GM23338 (cell line): ENCODE data around the gene ZNF627. TPM values are rescaled to one million over a fixed set of nuclear protein-coding genes. Genes with fewer than 3 reads are reported as not detected.
A peak's percentile ranks its signal among the peaks of the same experiment; 100 is the strongest.

Experiments
- ATAC-seq: fragments of 200-7000 bp; cut with Tn5 transposase; 3 replicates; pipeline ENCODE4 v1.9.1; 2020
- DNase-seq: peaks from one replicate; pipeline ENCODE4 v3.0.0-alpha.2; 2015; ENCODE audit warnings: low spot score
- H2AFZ ChIP-seq: fragments of 200-600 bp; sonication (generic); 2 replicates; pipeline ENCODE4 v1.8.0; 2016; ENCODE audit warnings: antibody characterized with exemption, mild to moderate bottlenecking, moderate library complexity
- H3F3A ChIP-seq: fragments of 200-600 bp; sonication (generic); replicated peaks from 2 replicates; pipeline ENCODE4 v1.8.0; 2017; ENCODE audit warnings: antibody characterized with exemption, mixed run types, low read depth
- H3K27ac ChIP-seq: fragments of 200-600 bp; sonication (generic); 2 replicates; pipeline ENCODE4 v1.6.1; 2016; ENCODE audit warnings: low read depth
- H3K27me3 ChIP-seq: fragments of 200-600 bp; sonication (generic); 2 replicates; pipeline ENCODE4 v1.8.0; 2016; ENCODE audit warnings: mild to moderate bottlenecking, mixed run types, moderate library complexity; ENCODE audit not compliant: insufficient read depth
- H3K36me3 ChIP-seq: fragments of 200-600 bp; sonication (generic); 2 replicates; pipeline ENCODE4 v1.8.0; 2016; ENCODE audit warnings: mild to moderate bottlenecking; ENCODE audit not compliant: insufficient read depth
- H3K4me1 ChIP-seq: fragments of 200-600 bp; sonication (generic); 2 replicates; pipeline ENCODE4 v1.8.0; 2016; ENCODE audit warnings: mild to moderate bottlenecking, moderate library complexity; ENCODE audit not compliant: insufficient read depth
- H3K4me2 ChIP-seq: fragments of 200-600 bp; sonication (generic); 2 replicates; pipeline ENCODE4 v1.7.1; 2017; ENCODE audit warnings: mixed run types
- H3K4me3 ChIP-seq: fragments of 200-600 bp; sonication (generic); 2 replicates; pipeline ENCODE4 v1.6.1; 2016; ENCODE audit warnings: mixed run types
- H3K79me2 ChIP-seq: fragments of 200-600 bp; sonication (generic); replicated peaks from 2 replicates; pipeline ENCODE4 v1.8.0; 2017; ENCODE audit warnings: mild to moderate bottlenecking; ENCODE audit not compliant: insufficient read depth
- H3K9me2 ChIP-seq: fragments of 200-600 bp; sonication (generic); 2 replicates; pipeline ENCODE4 v1.8.0; 2017; ENCODE audit not compliant: insufficient read depth
- H4K20me1 ChIP-seq: fragments of 200-600 bp; sonication (generic); replicated peaks from 2 replicates; pipeline ENCODE4 v1.8.0; 2017; ENCODE audit warnings: mild to moderate bottlenecking; ENCODE audit not compliant: insufficient read depth
- H3K27ac Mint-ChIP-seq: 2 replicates; pipeline ENCODE4 v1.8.0; 2020; ENCODE audit warnings: inconsistent platforms, mild to moderate bottlenecking, moderate library complexity, mixed read lengths
- H3K27me3 Mint-ChIP-seq: 3 replicates; pipeline ENCODE4 v1.8.0; 2022; ENCODE audit warnings: low read depth, mild to moderate bottlenecking, moderate library complexity, mixed read lengths, inconsistent platforms; ENCODE audit not compliant: insufficient read depth, poor library complexity
- H3K36me3 Mint-ChIP-seq: 3 replicates; pipeline ENCODE4 v1.8.0; 2021; ENCODE audit warnings: low read depth, mild to moderate bottlenecking, inconsistent platforms, moderate library complexity, mixed read lengths
- H3K4me1 Mint-ChIP-seq: 3 replicates; pipeline ENCODE4 v1.8.0; 2020; ENCODE audit warnings: mild to moderate bottlenecking, inconsistent platforms, mixed read lengths
- H3K4me3 Mint-ChIP-seq: 3 replicates; pipeline ENCODE4 v1.8.0; 2021; ENCODE audit warnings: moderate library complexity, mild to moderate bottlenecking, inconsistent platforms, mixed read lengths
- H3K9me3 Mint-ChIP-seq: 3 replicates; pipeline ENCODE4 v1.8.0; 2020; ENCODE audit warnings: moderate library complexity, mild to moderate bottlenecking, inconsistent platforms, mixed read lengths
- CREB1 ChIP-seq: fragments of 250-450 bp; sonication (Bioruptor Pico); IDR thresholded peaks from 2 replicates; pipeline ENCODE4 v1.5.0; 2020; ENCODE audit warnings: low read depth, mild to moderate bottlenecking, moderate library complexity
- ETS1 ChIP-seq: IDR thresholded peaks from 2 replicates; pipeline ENCODE4 v1.6.1; 2016; ENCODE audit warnings: antibody characterized with exemption
- EZH2phosphoT487 ChIP-seq: fragments of 200-600 bp; sonication (generic); IDR thresholded peaks from one replicate; pipeline ENCODE4 v1.8.1; 2018; ENCODE audit warnings: antibody characterized with exemption; ENCODE audit not compliant: unreplicated experiment
- JUNB ChIP-seq: IDR thresholded peaks from one replicate; pipeline ENCODE4 v1.6.1; 2016; ENCODE audit warnings: antibody characterized with exemption; ENCODE audit not compliant: unreplicated experiment
- REST ChIP-seq: IDR thresholded peaks from one replicate; pipeline ENCODE4 v1.6.1; 2018; ENCODE audit warnings: antibody characterized with exemption; ENCODE audit not compliant: unreplicated experiment
- STAT1 ChIP-seq: IDR thresholded peaks from one replicate; pipeline ENCODE4 v1.6.1; 2016; ENCODE audit warnings: antibody characterized with exemption; ENCODE audit not compliant: unreplicated experiment
- ZNF114 ChIP-seq: fragments of 250-450 bp; sonication (Bioruptor Pico); IDR thresholded peaks from 2 replicates; pipeline ENCODE4 v1.5.0; 2020; ENCODE audit warnings: mild to moderate bottlenecking, moderate library complexity
- ZNF331 ChIP-seq: fragments of 250-450 bp; sonication (Bioruptor Pico); IDR thresholded peaks from 2 replicates; pipeline ENCODE4 v1.5.0; 2020; ENCODE audit warnings: low read depth, mild to moderate bottlenecking, moderate library complexity
- polyA plus RNA-seq: library from polyadenylated mRNA; unstranded; fragments of >200 nt; fragmentation: Nextera tagmentation; extraction: Ambion mirVana; gene quantifications from 2 replicates; pipeline ENCODE4 v1.2.1, GENCODE V29; 2016
- total RNA-seq: library from RNA; depleted of rRNA; stranded (reverse); fragments of >200 nt; shearing (Covaris generic); gene quantifications from 2 replicates; pipeline ENCODE4 v1.2.3, GENCODE V29; 2014
- TF ChIP-seq, protein P1 (sequence below), 2 experiments: fragments of 200-600 bp in 1 of 2; sonication (generic) in 1 of 2; conservative IDR thresholded peaks; 2 replicates each; pipeline versions ENCODE4 v1.5.1 to v1.6.1; 2016 to 2017; ENCODE audit warnings: antibody characterized with exemption in 2 of 2, low read depth in 2 of 2, mild to moderate bottlenecking in 2 of 2, moderate library complexity in 1 of 2
- TF ChIP-seq, protein P2 (sequence below): fragments of 250-450 bp; sonication (Bioruptor Pico); IDR thresholded peaks from 2 replicates; pipeline ENCODE4 v1.5.0; 2020; ENCODE audit warnings: mild to moderate bottlenecking, moderate library complexity

Gene ZNF627
- total and polyA plus RNA-seq, 2 experiments from 2014 or later, result 9.0 to 15.4 TPM

DNA sequence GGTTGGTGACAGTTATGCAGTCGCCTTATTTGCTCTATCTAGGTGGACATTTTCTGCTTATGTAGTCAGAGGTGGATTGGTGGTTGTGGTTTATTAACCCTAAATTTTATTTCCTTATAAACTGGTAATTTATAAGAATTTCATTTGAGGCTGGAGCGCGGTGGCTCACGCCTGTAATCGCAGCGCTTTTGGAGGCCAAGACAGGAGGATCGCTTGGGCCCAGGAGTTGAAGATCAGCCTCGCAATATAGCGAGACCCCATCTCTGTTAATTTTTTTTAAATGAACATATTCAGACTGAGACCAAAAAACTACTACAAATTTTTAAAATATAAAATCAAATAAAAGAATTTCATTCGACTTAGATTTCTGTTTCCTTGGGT, 810 bp downstream of the ZNF627 start (continued):
- no peak for TF ChIP-seq REST
- TF ChIP-seq CREB1, result no peak
- no peak for TF ChIP-seq EZH2phosphoT487
- TF ChIP-seq ETS1, result no peak
- no peak for TF ChIP-seq STAT1
- TF ChIP-seq JUNB, result no peak
- no peak for TF ChIP-seq ZNF114 (CRISPR knock-in tag)

GRCh38 chr19:11598746-11599145, 1.5 kb downstream of the ZNF627 start:
- Histone ChIP-seq H3K79me2 (peaks cover 62% of the 10 kb centered on the region), H3K27ac (no peak overlapping the region), H3K27me3 (no peaks in the 10 kb centered on the region), H3K9me2 (no peaks in the 10 kb centered on the region), H2AFZ (no peak overlapping the region), H4K20me1 (peaks cover 20% of the 10 kb centered on the region), H3K4me2 (peak overlapping the region; percentile 84), H3K4me3 (peak overlapping the region; percentile 97), H3K4me1 (peaks cover 11% of the 10 kb centered on the region), H3K36me3 (peaks cover 11% of the 10 kb centered on the region), H3F3A (no peaks in the 10 kb centered on the region; the same call in 1 of the 2 replicates)
- Mint-ChIP-seq H3K36me3 (peaks cover 56% of the 10 kb centered on the region), H3K4me3 (peak overlapping the region; percentile 97), H3K4me1 (peaks cover 16% of the 10 kb centered on the region), H3K27ac (no peak overlapping the region), H3K27me3 (peaks cover 4% of the 10 kb centered on the region), H3K9me3 (peaks cover 9% of the 10 kb centered on the region)
- no peak for ATAC-seq
- no peak for DNase-seq
- TF ChIP-seq ZNF331 (CRISPR knock-in tag) (no peak), STAT1 (no peak), CREB1 (no peak)
- TF ChIP-seq, protein P1, sequence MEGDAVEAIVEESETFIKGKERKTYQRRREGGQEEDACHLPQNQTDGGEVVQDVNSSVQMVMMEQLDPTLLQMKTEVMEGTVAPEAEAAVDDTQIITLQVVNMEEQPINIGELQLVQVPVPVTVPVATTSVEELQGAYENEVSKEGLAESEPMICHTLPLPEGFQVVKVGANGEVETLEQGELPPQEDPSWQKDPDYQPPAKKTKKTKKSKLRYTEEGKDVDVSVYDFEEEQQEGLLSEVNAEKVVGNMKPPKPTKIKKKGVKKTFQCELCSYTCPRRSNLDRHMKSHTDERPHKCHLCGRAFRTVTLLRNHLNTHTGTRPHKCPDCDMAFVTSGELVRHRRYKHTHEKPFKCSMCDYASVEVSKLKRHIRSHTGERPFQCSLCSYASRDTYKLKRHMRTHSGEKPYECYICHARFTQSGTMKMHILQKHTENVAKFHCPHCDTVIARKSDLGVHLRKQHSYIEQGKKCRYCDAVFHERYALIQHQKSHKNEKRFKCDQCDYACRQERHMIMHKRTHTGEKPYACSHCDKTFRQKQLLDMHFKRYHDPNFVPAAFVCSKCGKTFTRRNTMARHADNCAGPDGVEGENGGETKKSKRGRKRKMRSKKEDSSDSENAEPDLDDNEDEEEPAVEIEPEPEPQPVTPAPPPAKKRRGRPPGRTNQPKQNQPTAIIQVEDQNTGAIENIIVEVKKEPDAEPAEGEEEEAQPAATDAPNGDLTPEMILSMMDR (conservative IDR thresholded peaks at IDR 0.05; ENCODE audit: low read depth in 2 of 2), result no peak
- TF ChIP-seq, protein P2, sequence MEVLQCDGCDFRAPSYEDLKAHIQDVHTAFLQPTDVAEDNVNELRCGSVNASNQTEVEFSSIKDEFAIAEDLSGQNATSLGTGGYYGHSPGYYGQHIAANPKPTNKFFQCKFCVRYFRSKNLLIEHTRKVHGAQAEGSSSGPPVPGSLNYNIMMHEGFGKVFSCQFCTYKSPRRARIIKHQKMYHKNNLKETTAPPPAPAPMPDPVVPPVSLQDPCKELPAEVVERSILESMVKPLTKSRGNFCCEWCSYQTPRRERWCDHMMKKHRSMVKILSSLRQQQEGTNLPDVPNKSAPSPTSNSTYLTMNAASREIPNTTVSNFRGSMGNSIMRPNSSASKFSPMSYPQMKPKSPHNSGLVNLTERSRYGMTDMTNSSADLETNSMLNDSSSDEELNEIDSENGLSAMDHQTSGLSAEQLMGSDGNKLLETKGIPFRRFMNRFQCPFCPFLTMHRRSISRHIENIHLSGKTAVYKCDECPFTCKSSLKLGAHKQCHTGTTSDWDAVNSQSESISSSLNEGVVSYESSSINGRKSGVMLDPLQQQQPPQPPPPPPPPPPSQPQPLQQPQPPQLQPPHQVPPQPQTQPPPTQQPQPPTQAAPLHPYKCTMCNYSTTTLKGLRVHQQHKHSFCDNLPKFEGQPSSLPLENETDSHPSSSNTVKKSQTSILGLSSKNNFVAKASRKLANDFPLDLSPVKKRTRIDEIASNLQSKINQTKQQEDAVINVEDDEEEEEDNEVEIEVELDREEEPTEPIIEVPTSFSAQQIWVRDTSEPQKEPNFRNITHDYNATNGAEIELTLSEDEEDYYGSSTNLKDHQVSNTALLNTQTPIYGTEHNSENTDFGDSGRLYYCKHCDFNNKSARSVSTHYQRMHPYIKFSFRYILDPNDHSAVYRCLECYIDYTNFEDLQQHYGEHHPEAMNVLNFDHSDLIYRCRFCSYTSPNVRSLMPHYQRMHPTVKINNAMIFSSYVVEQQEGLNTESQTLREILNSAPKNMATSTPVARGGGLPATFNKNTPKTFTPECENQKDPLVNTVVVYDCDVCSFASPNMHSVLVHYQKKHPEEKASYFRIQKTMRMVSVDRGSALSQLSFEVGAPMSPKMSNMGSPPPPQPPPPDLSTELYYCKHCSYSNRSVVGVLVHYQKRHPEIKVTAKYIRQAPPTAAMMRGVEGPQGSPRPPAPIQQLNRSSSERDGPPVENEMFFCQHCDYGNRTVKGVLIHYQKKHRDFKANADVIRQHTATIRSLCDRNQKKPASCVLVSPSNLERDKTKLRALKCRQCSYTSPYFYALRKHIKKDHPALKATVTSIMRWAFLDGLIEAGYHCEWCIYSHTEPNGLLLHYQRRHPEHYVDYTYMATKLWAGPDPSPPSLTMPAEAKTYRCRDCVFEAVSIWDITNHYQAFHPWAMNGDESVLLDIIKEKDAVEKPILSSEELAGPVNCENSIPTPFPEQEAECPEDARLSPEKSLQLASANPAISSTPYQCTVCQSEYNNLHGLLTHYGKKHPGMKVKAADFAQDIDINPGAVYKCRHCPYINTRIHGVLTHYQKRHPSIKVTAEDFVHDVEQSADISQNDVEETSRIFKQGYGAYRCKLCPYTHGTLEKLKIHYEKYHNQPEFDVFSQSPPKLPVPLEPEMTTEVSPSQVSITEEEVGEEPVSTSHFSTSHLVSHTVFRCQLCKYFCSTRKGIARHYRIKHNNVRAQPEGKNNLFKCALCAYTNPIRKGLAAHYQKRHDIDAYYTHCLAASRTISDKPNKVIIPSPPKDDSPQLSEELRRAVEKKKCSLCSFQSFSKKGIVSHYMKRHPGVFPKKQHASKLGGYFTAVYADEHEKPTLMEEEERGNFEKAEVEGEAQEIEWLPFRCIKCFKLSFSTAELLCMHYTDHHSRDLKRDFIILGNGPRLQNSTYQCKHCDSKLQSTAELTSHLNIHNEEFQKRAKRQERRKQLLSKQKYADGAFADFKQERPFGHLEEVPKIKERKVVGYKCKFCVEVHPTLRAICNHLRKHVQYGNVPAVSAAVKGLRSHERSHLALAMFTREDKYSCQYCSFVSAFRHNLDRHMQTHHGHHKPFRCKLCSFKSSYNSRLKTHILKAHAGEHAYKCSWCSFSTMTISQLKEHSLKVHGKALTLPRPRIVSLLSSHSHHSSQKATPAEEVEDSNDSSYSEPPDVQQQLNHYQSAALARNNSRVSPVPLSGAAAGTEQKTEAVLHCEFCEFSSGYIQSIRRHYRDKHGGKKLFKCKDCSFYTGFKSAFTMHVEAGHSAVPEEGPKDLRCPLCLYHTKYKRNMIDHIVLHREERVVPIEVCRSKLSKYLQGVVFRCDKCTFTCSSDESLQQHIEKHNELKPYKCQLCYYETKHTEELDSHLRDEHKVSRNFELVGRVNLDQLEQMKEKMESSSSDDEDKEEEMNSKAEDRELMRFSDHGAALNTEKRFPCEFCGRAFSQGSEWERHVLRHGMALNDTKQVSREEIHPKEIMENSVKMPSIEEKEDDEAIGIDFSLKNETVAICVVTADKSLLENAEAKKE (CRISPR knock-in tag), result no peak
